Heart left ventricle (tissue), 13 donors: ENCODE results near the gene POLD2.

Source experiments
- POLR2A ChIP-seq, 2 donors: fragments of 450-650 bp; IDR thresholded peaks; one replicate each; pipeline ENCODE4 v1.6.1; 2017; ENCODE audit warnings: antibody characterized with exemption in 2 of 2, mild to moderate bottlenecking in 2 of 2, moderate library complexity in 2 of 2
- TF ChIP-seq, protein P1 (sequence below), 12 donors: fragments of 200-600 bp; sonication (generic) in 4 of 12; IDR thresholded peaks; one replicate each; pipeline versions ENCODE4 v1.5.0 to v1.8.0; 2018 to 2022; ENCODE audit warnings: antibody characterized with exemption in 12 of 12, mild to moderate bottlenecking in 5 of 12
- donor health status: ischemic (EF 13 %, LVEDD 7.1; RV severe dilation, severe dysfunction).
- donor health status: DM: no; HTN: yes; CAD: no.
- donor health status: DM: no; HTN: no; CAD: no.
- donor health status: ischemic (EF 25% LVEDD 6.9; RV normal size, moderate dysfunction).
- donor health status: ischemic (EF 25% LVEDD 5.7; RV mildly dilated, moderate dysfunction).
- donor health status: ischemic (EF 35%, LVEDD 5.7; RV mildly dilated, moderate dysfunction).
- donor health status: nonischemic (EF 11% LVEDD 7.7; RV severe dilation, severe dysfunction).
- donor health status: DM: yes; HTN: yes; CAD: no.
- donor health status: PGD.
- donor health status: ischemic (EF 29% LVEDD 5.4; RV normal size, mild dysfunction).
- donor health status: nonischemic (EF 23%, LVEDD 6.1; RV moderate dilation, normal function).

DNA sequence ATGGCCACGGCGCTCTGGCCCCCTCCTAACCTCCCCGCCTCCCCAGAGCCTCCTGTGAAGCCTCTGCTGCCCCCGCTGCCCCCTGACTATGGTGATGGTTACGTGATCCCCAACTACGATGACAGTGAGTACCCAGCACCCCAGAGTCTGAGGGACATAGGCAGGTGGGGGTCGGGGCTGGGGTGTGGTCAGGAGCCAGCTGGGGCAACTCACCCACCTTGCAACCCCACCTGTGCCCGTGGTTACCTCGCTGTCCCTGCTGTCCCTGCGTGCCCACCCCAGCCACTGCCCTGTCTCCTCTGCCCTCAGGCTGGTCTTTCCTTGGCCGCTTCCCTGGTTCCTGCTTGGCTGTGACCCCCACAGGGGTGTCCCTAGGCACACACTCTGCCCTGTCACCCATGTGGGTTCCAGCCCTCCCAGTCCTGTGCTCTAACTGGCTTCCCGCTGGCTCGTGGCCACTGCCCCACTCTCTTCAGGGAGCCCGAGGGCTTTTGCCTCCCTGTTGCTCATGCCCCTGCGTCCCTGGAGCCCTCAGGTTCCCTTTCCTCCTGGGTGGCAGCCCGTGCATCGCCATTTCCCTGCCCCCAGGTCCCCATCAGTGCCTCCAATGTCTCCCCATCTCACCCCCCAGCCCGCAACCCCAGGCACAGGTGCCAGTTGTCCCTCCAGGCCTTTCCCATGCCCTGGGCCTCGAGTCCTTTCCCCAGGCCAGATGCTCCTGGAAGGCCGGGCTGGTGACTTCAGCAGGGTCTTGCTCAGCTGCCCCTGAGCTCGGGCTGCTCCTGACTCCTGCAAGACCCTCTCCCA is 15.2 kb downstream of the POLD2 start:
- TF ChIP-seq, protein P1, sequence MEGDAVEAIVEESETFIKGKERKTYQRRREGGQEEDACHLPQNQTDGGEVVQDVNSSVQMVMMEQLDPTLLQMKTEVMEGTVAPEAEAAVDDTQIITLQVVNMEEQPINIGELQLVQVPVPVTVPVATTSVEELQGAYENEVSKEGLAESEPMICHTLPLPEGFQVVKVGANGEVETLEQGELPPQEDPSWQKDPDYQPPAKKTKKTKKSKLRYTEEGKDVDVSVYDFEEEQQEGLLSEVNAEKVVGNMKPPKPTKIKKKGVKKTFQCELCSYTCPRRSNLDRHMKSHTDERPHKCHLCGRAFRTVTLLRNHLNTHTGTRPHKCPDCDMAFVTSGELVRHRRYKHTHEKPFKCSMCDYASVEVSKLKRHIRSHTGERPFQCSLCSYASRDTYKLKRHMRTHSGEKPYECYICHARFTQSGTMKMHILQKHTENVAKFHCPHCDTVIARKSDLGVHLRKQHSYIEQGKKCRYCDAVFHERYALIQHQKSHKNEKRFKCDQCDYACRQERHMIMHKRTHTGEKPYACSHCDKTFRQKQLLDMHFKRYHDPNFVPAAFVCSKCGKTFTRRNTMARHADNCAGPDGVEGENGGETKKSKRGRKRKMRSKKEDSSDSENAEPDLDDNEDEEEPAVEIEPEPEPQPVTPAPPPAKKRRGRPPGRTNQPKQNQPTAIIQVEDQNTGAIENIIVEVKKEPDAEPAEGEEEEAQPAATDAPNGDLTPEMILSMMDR (IDR thresholded peaks at IDR 0.05), result no peak
- no peak for TF ChIP-seq POLR2A (IDR thresholded peaks at IDR 0.05)
